HL-60/S4 (cell line): ENCODE results near the gene KIF6.

Source experiments
- in situ Hi-C: fragments of 300-500 bp; cut with MboI; formaldehyde crosslinking; loops from 2 replicates; pipeline ENCODE4 v1.14.3; 2022; ENCODE audit warnings: low sequenced_read_pairs

Gene KIF6

DNA sequence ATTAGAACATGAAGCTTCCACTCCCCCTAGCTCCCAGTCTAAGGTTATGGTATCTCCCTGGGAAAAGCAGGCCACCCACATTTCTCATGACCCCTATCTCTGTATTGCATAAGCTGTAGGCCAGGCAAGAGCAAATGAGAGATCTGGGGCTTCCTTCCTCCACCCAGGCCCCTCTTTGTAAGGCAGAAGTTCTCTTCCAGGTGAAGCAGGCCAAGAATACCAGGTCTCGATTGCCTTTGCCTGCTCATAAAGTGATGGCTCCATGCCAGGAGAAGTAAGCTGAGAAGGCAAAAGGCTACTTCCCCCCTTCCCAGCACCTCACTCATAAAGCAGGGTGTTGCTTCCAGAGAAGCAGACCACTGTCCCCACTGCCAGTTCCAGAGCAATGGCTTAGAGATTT, 258.6 kb downstream of the KIF6 start:
- in situ Hi-C loops = no loop called here

DNA sequence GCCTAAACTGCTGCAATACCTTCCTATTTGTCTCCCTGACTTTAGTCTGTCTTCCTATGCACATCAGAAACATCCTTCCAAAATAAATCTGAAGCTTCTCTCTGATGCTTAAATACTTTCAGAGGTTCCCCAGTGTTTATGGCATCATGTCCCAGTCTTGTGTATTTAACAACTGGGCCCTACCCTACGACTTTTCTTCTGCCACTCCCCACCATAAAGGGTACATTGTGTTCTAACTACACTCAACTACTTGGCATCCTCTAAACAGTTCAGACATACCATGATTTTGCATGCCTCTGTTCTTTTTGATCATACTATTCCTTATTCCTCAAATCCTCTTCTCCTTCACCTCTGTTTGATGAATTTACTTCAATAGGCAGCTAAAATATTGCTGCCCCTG, 259.7 kb downstream of the KIF6 start:
- in situ Hi-C loops = no loop called here

DNA sequence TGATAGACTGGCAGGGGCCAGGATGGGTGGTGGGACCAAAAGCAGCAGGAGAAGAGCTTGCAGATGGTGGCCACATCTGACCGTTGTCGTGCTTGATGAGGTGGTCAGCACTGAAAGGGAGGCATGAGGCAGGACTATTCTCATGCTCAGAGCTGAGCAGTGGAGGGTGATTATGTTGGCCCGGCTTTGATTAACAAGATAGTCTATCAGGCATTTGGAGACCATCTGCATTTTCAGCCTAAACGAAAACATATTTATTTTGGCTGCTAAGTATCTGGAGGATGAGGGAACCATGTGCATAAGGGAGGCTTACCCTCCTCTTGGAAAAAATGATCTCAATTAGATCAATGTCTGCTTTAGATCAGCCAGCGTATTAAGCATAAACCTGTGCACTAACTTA, 261.1 kb downstream of the KIF6 start:
- in situ Hi-C loops = no loop called here

DNA sequence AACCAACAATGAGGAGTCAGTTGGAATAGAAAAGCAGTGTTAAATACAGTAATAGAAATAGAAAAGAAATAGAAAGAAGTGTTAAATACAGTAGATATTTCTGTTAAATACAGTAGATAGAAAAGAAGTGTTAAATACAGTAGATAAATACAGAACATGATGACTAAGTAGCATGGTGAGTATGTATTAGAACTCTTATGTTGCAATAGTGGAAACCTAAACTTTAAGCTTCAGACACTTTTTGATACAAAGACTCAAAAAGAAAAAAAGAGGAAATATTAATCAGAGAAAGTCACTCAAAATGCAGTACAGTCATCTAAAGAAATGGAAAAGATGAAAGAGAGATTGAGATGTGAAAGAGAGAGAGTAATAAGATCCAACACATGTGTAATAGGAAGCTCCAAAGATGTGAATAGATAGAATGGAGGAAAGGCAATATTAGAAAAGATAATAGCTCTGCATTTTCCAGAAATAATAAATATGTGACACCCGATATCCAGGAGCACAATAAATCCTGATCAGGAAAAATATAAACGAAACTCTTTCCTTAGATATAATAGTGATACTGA, 271.2 kb downstream of the KIF6 start:
- in situ Hi-C loops = no loop called here

DNA sequence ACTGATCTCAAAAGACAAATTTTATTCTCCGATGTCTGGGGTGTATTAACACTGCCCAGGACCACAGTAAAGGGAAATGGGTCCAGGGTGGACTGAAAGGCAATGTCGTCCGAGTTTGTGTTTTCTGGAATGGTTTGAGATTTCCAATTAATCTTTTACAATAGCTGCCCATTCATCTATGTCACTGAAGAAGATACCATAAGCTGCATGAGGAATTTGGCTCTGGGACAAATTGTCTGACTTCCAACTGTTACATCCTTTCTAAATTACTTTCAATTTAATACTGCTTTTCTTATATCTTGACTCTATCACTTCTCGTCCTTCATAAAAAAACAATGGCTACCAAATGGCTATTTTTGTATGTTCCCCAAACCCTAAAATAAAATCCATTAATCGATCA, 272.0 kb downstream of the KIF6 start:
- in situ Hi-C loops = no loop called here

DNA sequence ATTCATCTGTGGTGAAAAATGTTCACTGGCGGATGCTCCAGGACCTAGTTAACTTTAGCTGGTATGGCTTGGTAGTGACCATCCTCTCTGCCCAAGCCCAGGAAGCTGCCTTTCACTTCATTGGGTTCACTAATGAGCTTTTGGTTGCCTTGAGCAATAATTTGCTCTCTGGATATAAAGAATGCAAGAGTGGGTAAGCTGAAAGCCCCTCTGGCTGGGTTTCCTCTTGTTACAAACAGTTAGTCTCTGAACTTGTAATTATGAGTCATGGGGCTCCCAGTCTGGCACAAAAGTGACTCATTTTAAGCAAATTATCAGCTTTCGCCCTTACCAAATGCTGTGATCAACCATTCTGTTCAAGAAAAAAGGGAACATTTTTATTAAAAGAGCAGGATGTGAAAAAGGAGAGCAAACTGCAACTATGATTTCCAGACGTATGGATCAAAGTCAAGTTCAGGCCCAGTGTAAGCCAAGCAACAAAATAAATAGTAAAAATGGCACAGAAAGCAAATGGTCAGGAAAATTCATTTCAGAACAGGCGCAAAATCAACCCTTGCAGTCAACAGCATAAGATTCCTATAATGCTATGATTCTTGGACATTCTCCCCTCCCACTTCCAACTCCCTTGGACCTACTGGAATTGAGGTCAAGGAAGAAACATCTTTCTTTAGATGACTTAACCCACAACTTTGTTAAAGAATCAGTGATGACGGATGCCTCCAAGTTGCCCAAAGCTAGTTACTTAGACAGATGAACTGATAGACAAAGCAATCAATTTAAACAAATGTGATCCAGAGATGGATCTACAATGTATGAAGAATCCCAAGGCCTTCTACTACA, 272.7 kb downstream of the KIF6 start:
- in situ Hi-C loops = no loop called here

DNA sequence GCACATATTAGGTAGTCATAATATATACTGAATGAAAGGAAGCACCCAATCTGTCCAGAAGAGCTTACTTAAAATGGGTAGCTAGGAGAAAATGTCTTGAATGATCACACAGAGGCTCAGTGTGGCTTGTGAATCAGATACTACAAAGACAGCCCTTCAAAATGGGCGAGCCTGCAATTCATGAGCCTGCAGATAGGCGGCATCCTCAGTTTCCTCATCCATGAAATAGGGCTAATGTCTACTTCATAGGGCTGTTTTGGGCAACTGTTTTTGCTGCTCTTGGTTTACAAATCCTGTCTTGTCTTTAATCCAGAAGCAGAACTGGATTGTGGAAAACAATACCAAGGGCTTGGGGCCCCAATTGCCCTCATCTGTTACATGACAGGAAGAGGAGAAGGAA, 273.4 kb downstream of the KIF6 start:
- in situ Hi-C loops = no loop called here

DNA sequence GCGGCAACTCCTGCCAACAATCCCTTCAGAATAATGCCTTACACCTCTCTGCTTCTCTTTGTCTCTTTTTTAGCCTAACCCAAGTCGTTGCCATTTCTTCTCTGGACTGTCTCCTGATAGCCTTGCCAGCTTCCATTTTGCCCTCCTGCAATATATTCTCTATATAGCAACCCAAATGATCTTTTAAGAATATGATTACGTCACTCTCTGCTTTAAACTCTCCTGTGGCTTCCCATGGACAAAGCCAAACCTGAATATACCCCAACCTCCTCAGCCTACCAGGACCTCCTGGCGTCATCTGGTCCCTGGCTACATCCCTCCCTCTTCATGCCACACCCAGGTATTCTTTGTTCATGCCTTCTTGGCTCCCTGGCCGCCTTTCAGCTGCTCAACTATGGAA, 276.2 kb downstream of the KIF6 start:
- in situ Hi-C loops = no loop called here

DNA sequence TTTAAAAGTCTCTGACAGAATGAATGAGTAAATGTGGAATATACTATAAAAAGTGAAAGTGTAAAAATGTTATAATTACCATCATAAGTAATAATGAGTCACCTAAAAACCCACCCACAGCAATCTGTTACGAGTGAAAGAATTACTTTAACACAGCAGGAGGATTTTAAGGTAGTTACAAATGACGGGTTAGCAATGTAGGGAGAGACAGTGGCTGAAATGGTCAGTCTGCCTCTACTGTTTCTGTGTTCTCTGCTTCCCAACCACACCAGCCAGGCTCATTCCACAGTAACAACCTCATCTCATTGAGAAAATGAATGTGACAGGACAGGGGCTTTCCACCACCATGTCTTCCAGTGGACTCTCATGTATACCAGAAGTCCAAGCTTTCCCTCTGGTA, 278.3 kb downstream of the KIF6 start:
- in situ Hi-C loops = no loop called here

DNA sequence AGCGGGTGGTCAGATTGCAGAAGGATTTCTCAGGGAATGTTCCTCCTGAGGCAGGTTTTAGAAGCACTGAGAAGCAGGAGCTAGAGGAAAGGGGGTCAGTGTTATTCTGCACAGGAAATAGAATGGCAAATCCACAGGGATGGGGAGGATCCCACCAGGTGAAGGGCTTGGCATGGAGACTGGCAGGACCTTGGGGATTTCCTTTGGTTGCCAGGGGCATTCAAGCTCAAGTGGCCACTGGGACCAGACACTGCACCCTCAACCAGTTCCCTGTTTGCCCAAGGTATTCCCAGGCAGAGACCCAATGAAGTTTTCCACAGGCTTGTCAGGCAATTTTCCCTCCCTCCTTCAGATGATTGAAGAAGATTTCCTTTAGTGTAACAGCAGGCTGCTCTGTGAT, 279.5 kb downstream of the KIF6 start:
- in situ Hi-C loops = no loop called here

DNA sequence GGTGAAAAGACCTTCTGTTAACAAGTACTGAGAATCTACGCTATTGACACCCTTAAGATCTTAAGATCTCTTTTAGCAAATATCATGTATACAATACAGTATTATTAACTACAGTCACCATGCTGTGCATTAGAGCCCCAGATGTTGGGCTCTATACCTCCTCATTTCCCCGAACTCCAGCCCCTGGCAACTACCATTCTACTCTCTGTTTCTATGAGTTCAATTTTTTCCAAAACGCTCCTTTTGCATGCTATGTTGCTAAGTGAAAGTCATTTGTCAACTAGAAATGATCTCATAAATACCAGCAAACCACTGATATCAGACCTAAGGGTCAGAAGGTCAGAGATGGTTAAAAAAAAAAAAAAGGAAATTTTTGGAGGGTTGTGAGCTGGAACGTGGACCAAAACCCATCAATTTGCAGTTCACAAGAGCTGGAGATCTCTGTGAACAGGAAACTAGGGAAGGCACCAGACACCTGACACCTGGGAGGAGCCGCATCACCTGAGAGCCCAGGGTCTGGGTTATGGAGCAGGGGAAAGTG, 280.7 kb downstream of the KIF6 start:
- in situ Hi-C loops = no loop called here

DNA sequence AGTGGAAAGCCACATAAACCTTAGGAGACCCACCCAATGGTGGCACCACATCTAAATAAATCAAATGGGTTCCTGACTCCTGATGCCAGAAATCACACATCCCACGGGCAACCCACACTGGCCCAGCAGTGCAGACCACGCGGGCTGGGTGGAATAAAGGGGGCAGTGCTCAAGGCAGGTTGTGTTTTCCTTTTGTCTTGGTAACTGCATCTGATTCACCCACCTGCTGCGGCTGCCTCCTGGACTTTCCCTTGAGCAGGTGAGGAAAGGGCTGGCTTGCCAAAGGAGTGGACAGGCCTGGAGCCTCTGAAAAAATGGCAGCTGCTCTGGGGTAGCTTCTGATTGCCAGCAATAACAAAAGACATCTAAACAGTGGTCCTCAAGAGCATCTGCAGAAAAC, 283.2 kb downstream of the KIF6 start:
- in situ Hi-C loops = no loop called here

DNA sequence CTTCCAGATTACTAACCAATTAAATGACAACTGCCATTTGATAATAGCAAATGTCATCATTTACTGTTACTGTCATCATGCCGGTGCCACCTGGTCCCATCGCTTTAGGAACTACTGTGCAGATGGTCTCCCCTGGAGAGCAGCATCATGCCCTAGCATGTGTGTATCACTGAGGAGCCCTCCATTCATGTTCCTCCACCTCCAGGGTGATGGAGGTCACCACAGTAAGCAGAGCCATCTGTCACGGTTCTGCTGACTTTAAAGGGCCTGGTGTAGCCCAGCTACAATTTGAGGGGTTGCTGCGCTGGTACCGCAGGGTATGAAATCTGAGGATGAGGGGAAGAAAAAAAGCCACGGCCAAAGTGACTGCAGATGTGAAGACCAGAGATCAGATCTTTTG, 283.9 kb downstream of the KIF6 start:
- in situ Hi-C loops = no loop called here

DNA sequence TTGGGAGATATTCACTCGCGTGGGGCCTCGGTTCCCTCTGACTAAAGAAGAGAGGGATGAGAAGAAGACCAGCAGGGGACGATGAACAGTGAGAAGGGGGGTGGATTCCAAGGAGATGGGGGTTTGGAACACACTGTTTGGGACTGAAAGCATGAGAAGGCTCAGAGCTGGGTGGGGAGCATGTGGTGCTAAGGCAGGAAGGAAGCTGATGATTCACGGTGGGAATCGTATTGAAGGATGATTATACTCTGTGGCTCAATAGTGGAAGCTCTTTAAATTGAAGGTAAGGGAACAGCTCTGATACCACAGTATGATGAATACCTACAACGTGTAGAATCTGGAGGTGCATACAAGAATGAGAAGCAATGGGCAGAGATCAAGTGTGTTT, 285.2 kb downstream of the KIF6 start:
- in situ Hi-C loops = no loop called here

DNA sequence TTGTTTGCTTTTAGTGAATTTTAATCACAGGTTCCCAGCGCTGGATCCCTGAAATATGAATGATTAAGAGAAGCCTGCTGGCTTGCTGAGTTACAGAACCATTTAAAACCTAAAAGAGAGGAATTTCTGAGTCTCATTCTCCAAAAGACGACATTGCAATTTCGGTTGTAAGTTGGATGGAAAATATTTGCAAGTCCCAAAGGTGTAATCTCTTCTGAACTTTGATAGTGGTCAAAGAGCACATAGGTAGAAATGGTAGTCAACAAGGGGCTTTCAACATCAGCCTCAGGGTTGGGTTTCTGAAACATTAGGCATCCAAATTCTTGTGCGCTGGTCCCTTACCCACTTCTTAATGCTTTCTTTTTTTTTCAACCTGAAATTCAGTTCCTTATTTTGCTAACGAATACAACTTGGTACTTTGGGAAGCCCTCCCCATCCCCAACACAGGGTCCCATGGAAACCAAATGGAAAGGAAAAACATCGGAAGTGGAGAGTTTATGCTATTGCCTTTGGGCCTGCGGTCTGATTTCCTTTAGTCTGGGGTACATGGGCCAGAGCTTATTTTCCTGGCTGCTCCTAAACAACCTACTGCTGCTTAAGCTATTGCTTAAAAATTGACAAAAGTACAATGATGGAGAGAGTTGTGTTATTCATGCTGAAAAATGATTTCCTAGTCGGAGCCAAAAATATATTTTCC, 285.7 kb downstream of the KIF6 start:
- in situ Hi-C loops = no loop called here

DNA sequence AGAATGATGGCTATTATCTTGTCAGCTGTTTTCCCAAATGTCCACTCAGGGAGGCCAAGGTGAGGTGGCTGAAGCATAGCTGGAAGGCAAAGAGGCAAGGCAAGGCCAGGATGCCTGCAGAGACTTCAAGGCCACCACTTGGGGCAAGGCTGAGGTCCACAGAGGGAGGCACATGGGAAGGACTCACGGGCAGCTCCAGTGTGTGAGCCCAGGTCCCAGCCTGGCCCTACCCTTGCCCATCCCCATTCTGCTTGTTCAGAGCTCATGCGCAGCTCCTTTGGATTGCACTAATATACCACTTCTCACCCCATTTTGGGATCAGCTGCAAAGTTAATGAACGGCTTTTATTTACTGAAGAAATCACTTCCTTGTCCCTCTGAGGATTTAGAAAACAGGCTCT, 291.6 kb downstream of the KIF6 start:
- in situ Hi-C loops = no loop called here

DNA sequence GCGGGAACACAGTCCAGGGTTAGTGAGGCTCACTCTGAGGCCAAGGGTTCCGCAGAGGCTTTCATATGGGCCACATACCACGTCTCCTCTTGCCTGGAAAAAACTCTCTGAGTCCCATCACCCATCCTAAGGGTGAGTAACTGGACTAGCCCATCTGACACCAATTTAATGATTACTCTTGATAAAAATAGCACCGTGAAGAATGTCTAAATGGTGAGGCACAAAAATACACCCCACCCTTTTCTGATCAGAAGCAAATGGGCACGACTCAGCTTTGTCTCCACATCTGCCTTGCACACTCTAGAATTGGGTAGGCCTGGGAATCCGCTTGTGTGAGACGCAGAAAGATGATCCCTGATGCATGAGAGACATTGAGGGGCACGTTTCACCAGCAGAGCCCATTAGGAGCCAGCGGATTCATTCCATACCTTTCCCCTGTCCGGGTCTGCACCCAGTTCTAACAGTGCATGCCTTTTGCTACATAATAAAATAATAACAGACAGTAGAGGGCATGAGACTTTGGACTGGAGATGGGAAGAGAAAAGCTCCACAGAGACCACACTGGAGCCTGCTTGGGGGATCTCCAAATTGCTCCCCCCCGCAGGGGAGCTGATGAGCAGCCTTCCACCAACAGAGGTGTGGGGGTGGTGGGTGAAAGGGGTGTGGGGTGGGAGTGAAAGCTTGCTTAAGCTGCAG, 292.7 kb downstream of the KIF6 start:
- in situ Hi-C loops = no loop called here

DNA sequence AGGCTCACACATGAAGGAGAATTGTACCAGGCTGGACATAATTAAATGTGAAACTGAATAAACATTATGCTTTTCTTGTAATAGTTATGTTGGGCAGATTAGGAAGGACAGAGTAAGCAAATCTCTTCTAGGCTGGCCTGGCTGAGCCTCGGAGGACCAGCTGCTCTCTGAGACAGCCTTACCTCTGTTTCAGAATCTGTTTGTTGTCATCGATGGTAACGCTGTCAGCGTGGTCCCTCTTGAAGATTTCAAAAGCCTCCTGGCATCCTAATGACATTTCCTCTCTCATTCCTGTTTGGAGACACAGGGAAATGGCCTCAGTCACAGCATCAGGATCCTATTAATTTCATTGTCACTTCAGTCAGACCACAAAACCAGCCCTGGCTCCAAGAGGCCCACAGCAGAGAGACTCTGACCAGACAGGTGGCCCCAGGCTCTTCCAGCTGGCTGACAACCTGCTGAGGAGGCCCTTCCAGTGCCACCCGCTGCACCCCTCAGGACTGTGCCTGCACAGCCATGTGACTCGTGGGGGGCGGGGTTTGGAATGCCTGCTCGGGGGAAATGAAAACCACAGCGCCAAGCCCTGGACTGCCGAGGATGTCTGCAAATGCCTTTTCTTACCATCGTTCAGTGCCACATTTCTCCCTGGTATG, 294.2 kb downstream of the KIF6 start:
- in situ Hi-C loops = no loop called here

DNA sequence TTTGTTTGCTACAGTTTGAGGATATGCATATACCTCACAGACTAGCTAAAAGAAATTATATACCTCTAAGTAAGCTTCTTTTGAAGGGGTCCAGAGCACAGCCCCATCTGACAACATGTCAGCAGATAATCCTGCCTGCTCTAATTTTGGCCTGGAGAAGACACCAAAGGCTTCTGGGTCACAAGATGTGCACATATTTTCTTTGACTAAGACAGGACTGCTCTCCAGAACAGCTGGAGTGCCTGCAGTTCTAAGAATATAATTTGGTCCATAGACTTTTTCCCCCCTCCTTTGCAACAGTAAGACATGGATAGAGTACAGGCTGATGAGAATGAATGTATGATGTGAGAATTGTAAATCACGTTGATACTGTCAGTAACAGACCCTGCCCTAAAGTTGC, 294.8 kb downstream of the KIF6 start:
- in situ Hi-C loops = no loop called here

DNA sequence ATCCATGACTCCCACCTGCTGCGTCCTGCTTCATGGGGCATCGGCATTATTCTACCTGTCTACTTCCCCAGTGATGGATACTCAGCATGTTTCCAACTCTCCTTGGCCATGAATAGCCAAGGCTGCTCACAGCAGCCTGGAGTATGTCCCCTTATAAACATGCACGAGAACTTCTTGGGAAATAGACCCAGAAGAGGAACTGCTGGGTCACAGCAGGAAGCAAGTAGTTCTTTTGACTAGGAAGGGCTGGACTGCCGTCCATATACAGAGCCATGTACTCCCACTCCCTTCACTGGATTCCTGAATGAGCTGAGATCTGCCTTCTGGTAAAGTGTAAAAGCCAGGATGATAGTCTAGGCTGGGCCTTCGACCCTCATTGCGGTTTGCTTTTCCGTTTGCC, 296.4 kb downstream of the KIF6 start:
- in situ Hi-C loops = no loop called here

DNA sequence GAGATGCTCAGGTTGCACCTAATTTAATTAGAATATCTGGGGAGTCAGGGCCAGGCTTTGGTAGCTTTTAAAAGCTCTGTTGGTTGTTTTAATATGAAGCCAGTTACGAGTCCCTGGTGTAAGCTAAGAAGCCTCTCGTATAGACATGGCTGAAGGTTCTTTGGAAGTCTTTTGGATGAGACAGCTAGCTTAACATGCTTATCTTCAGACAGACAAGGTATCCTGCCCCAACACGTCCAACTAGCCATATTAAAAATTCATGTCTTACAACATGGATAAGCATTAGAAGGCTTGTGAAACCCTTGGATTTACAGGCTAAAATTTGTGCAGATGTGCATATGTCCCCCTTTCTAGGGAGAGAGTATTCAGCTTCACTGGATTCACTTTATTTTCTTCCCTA, 297.1 kb downstream of the KIF6 start:
- in situ Hi-C loops = no loop called here
